ENCODE data around the gene C3orf70. TPM values are rescaled to one million over a fixed set of nuclear protein-coding genes. Genes with fewer than 3 reads are reported as not detected.

Gene C3orf70
- polyA plus RNA-seq, 1 experiment = 3.9 TPM

GRCh38 chr3:185051801-185052200, 101.1 kb downstream of the C3orf70 start:
- no peak for DNase-seq (ENCODE audit: low read depth)
- POLR2A ChIA-PET = no interaction called here

GRCh38 chr3:185049710-185050109, 103.2 kb downstream of the C3orf70 start:
- Histone ChIP-seq H3K4me3 (ENCODE audit: low read depth, low read length) (no peak overlapping the region), H3K27me3 (ENCODE audit: control insufficient read depth, insufficient read depth, low read length) (no peaks in the 10 kb centered on the region), H3K36me3 (ENCODE audit: control insufficient read depth, insufficient read depth, low read length) (peaks cover 12% of the 10 kb centered on the region)
- ChIA-PET POLR2A (no interaction called here), CTCF (no interaction called here)
- DNase-seq (ENCODE audit: low read depth) = no peak
- no peak for TF ChIP-seq CTCF (IDR thresholded peaks at IDR 0.05; ENCODE audit: insufficient read depth, low read depth, low read length)

More at GRCh38 chr3:185051801-185052200, 101.1 kb downstream of the C3orf70 start:
- TF ChIP-seq CTCF (IDR thresholded peaks at IDR 0.05; ENCODE audit: insufficient read depth, low read depth, low read length) = no peak
- H3K4me3 ChIP-seq (ENCODE audit: low read depth, low read length) = no peak overlapping the region
- CTCF ChIA-PET = interaction anchor here (0.5 to 1.7 kb wide), 2 partner anchors 10 to 40 kb away, joined by 3 read pairs; no protein-coding TSS in a partner anchor
- no peaks in the 10 kb centered on the region for H3K27me3 ChIP-seq (ENCODE audit: control insufficient read depth, insufficient read depth, low read length)
- H3K36me3 ChIP-seq (ENCODE audit: control insufficient read depth, insufficient read depth, low read length) = peaks cover 12% of the 10 kb centered on the region

DNA sequence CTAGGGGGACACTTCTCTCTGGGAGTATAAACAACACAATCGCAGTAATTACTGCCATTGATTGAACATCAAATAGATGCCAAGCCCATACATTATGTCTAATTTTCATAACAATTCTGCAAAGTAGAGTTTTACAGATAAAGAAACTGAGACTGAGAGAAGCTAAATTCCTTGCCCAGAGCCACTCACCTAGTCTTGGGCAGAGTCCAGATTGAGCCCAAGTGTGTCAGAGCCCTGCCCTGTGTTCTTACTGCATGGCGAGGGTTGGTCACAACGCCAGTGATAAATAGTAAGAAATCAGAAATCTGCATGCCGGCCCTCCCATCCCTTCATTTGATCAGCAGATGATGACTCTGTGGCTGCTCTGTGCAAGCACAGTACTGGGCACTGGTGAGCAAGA, 106.3 kb downstream of the C3orf70 start:
- H3K27me3 ChIP-seq (ENCODE audit: control insufficient read depth, insufficient read depth, low read length) = no peaks in the 10 kb centered on the region
- DNase-seq (ENCODE audit: low read depth) = no peak

GRCh38 chr3:185046164-185046515, 106.7 kb downstream of the C3orf70 start:
- no peak for DNase-seq (ENCODE audit: low read depth)
- H3K27me3 ChIP-seq (ENCODE audit: control insufficient read depth, insufficient read depth, low read length) = no peaks in the 10 kb centered on the region
- H3K36me3 ChIP-seq (ENCODE audit: control insufficient read depth, insufficient read depth, low read length) = peaks cover 8% of the 10 kb centered on the region
- TF ChIP-seq CTCF (IDR thresholded peaks at IDR 0.05; ENCODE audit: insufficient read depth, low read depth, low read length) = no peak
- CTCF ChIA-PET = interaction anchor here (0.7 to 1.6 kb wide), 3 partner anchors 28 to 141 kb away, joined by 3 read pairs; no protein-coding TSS in a partner anchor
- no peak overlapping the region for H3K4me3 ChIP-seq (ENCODE audit: low read depth, low read length)
- POLR2A ChIA-PET = no interaction called here

More for the DNA sequence above, 106.3 kb downstream of the C3orf70 start:
- ChIA-PET CTCF (interaction anchor here (0.7 kb wide), 1 partner anchor 141 kb away, joined by 3 read pairs; no protein-coding TSS in a partner anchor), POLR2A (no interaction called here)
- no peak for TF ChIP-seq CTCF (IDR thresholded peaks at IDR 0.05; ENCODE audit: insufficient read depth, low read depth, low read length)
- no peak overlapping the region for H3K4me3 ChIP-seq (ENCODE audit: low read depth, low read length)
- peaks cover 8% of the 10 kb centered on the region for H3K36me3 ChIP-seq (ENCODE audit: control insufficient read depth, insufficient read depth, low read length)

- no peak for DNase-seq (ENCODE audit: low read depth)
- H3K4me3 ChIP-seq (ENCODE audit: low read depth, low read length) = no peak overlapping the region
- no peaks in the 10 kb centered on the region for H3K36me3 ChIP-seq (ENCODE audit: control insufficient read depth, insufficient read depth, low read length)
- no peak for TF ChIP-seq CTCF (IDR thresholded peaks at IDR 0.05; ENCODE audit: insufficient read depth, low read depth, low read length)
- POLR2A ChIA-PET = no interaction called here
- CTCF ChIA-PET = interaction anchor here (1.1 to 1.5 kb wide), 2 partner anchors 10 to 27 kb away, joined by 3 to 5 read pairs; no protein-coding TSS in a partner anchor
- H3K27me3 ChIP-seq (ENCODE audit: control insufficient read depth, insufficient read depth, low read length) = no peaks in the 10 kb centered on the region
These were observed 110.4 kb downstream of the C3orf70 start for GRCh38 chr3:185042312-185043050.
